Gastroesophageal sphincter (tissue), 4 donors: Measurements from ENCODE around the gene FAAH. TPM values are rescaled to one million over a fixed set of nuclear protein-coding genes. Genes with fewer than 3 reads are reported as not detected.

Source experiments
- ATAC-seq: fragments of 150-250 bp; one replicate; pipeline ENCODE4 v1.9.1; 2016; ENCODE audit warnings: mild to moderate bottlenecking, moderate library complexity
- H3K27ac ChIP-seq, 4 donors: fragments of 200-600 bp; sonication (generic) in 3 of 4; 1 replicate in 3 of 4; 2 replicates in 1 of 4; pipeline ENCODE4 v1.5.1; 2016 to 2019
- H3K27me3 ChIP-seq: fragments of 200-600 bp; sonication (generic); one replicate; pipeline ENCODE4 v1.5.1; 2019
- H3K36me3 ChIP-seq, 2 donors: fragments of 200-600 bp; sonication (generic); one replicate each; pipeline ENCODE4 v1.5.1; 2019; ENCODE audit warnings: control low read depth in 1 of 2
- H3K4me1 ChIP-seq, 3 donors: fragments of 200-600 bp; sonication (generic); 1 replicate in 2 of 3; 2 replicates in 1 of 3; pipeline ENCODE4 v1.5.1; 2016 to 2019; ENCODE audit warnings: control low read depth in 2 of 3
- H3K4me3 ChIP-seq, 2 donors: fragments of 200-600 bp; sonication (generic); one replicate each; pipeline ENCODE4 v1.5.1; 2019; ENCODE audit warnings: mild to moderate bottlenecking in 1 of 2, moderate library complexity in 1 of 2
- H3K9me3 ChIP-seq, 3 donors: fragments of 200-600 bp; sonication (generic); one replicate each; pipeline ENCODE4 v1.5.1; 2017 to 2019; ENCODE audit warnings: control low read depth in 2 of 3
- EP300 ChIP-seq: sonication (generic); formaldehyde crosslinking; IDR thresholded peaks from one replicate; pipeline ENCODE4 v1.6.1; 2017; ENCODE audit warnings: antibody characterized with exemption, mild to moderate bottlenecking
- POLR2A ChIP-seq, 2 donors: fragments of 450-650 bp; IDR thresholded peaks; one replicate each; pipeline ENCODE4 v1.6.1; 2017; ENCODE audit warnings: antibody characterized with exemption in 2 of 2, mild to moderate bottlenecking in 2 of 2, moderate library complexity in 1 of 2
- POLR2AphosphoS5 ChIP-seq: sonication (generic); formaldehyde crosslinking; IDR thresholded peaks from one replicate; pipeline ENCODE4 v1.6.1; 2017; ENCODE audit warnings: antibody characterized with exemption
- WGBS, 2 donors: methylation state at CpG; one replicate each; pipeline ENCODE4 v1.1.5; 2018; ENCODE audit warnings: low coverage in 1 of 2; 5-methylcytosine and 5-hydroxymethylcytosine counted together
- total RNA-seq, 4 donors: library from RNA; depleted of rRNA; stranded (reverse); fragments of >200 nt; gene quantifications; one replicate each; pipeline ENCODE4 v1.1.0, GENCODE V29; 2016
- TF ChIP-seq, protein P1 (sequence below), 4 experiments: fragments of 200-600 bp in 2 of 4; fragments of 450-650 bp in 2 of 4; sonication (generic) in 1 of 4; IDR thresholded peaks; one replicate each; pipeline ENCODE4 v1.5.1; 2017 to 2019; ENCODE audit warnings: antibody characterized with exemption in 4 of 4, mild to moderate bottlenecking in 2 of 4, moderate library complexity in 2 of 4

The FAAH gene
- total RNA-seq, 4 donors from 2014 or later: 6.8 to 8.1 (median 7.4) TPM

DNA sequence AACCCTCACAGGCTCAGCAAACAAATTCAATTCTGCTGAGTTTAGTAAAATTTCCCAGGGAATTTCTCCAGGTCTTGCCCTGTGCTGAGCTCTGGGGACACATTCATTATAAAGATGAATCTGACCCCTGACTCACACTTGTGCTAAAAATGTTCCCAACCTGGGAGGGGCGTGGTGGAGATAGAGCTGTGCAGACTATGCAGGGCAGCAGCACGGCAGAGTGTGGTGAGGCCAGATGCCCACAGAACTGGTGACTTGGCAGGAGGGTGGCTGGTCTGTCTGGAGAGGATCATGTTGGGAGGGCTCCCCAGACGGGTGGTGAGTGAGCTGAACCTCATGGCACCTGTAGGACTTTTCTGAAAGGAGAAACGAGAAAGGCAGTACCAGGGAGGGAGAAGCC lies 31.6 kb downstream of the FAAH start:
- Histone ChIP-seq H3K4me3 (no peak overlapping the region), H3K27ac (no peak overlapping the region), H3K27me3 (peaks cover 66% of the 10 kb centered on the region), H3K36me3 (no peaks in the 10 kb centered on the region), H3K4me1 (no peaks in the 10 kb centered on the region), H3K9me3 (no peaks in the 10 kb centered on the region)
- TF ChIP-seq POLR2AphosphoS5: no peak
- no peak for TF ChIP-seq POLR2A (IDR thresholded peaks at IDR 0.05)
- no peak for TF ChIP-seq EP300
- TF ChIP-seq, protein P1, sequence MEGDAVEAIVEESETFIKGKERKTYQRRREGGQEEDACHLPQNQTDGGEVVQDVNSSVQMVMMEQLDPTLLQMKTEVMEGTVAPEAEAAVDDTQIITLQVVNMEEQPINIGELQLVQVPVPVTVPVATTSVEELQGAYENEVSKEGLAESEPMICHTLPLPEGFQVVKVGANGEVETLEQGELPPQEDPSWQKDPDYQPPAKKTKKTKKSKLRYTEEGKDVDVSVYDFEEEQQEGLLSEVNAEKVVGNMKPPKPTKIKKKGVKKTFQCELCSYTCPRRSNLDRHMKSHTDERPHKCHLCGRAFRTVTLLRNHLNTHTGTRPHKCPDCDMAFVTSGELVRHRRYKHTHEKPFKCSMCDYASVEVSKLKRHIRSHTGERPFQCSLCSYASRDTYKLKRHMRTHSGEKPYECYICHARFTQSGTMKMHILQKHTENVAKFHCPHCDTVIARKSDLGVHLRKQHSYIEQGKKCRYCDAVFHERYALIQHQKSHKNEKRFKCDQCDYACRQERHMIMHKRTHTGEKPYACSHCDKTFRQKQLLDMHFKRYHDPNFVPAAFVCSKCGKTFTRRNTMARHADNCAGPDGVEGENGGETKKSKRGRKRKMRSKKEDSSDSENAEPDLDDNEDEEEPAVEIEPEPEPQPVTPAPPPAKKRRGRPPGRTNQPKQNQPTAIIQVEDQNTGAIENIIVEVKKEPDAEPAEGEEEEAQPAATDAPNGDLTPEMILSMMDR (IDR thresholded peaks at IDR 0.05): no peak
- 44 to 60% methylated on average over 2 of the region's 4 CpGs for WGBS, 2 donors
- ATAC-seq: no peak

DNA sequence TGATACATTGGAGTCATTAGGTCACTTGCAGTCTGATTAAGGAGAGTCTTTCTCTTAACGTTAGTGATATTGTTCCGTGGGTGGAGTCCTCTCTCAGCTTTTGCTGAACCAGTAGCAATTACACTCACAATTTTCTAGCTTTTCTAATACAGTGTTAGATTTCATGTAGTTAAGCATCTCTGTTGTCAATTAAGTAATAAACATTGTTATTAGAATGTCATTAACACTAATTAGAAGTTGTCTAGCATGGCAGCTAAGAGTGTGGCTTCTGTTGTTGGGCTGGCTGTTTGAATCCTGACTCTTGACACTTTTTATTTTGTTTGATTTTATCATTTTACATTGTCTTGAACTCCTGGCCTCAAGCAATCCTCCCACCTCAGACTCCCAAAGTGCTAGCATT lies 33.4 kb downstream of the FAAH start:
- no peak for ATAC-seq
- Histone ChIP-seq H3K4me3 (no peak overlapping the region), H3K36me3 (no peaks in the 10 kb centered on the region), H3K27me3 (peaks cover 58% of the 10 kb centered on the region), H3K27ac (no peak overlapping the region), H3K4me1 (no peaks in the 10 kb centered on the region), H3K9me3 (no peaks in the 10 kb centered on the region)
- 59 to 100% methylated on average over 1 to 2 of the region's 2 CpGs for WGBS, 2 donors
- TF ChIP-seq EP300 (no peak), POLR2A (IDR thresholded peaks at IDR 0.05) (no peak), POLR2AphosphoS5 (no peak)
- TF ChIP-seq, protein P1 (IDR thresholded peaks at IDR 0.05): no peak

DNA sequence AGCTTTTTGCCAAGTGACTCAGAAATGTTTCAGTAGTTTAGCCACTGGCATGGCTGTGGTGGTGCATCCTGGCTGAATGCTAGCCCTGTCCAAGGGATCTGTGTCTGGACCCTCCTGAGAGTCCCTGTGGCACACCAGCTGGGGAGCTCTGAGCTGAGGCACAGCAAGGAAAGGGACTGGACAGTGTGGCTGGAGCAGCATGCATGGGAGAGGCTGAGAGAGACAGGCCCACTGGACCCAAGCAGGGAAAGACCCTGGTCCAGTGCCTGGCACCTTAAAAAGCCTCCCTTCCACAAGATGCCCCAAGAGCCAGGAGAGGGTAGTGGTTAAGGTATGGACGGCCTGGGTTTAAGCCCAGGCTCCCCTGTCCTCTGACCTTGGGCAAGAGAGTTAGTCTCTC lies 35.3 kb downstream of the FAAH start:
- 100% methylated on average over 1 of the region's 1 CpG; no CpG with 5 or more reads in 1 of the 2 donors for WGBS, 2 donors
- no peak for ATAC-seq

DNA sequence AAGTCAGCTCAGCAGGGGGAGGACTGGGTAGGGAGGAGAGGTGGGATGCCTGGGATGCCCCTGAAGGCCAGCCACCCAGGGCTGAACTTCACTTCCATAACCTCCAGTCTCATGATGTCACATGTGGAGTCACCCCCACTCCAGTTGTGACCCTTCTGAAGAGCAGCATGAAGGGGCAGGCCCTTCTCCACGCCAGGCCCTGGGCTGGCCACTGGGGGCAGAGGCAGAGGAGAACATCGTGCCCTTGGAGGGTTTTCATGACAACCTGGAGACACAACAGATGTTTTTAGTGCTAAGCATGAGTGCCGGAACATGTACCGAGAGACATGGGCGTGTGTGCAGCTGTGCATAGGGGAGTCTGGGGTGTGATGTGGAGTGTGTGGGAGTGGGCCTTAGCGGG lies 37.6 kb downstream of the FAAH start:
- ATAC-seq: no peak
- TF ChIP-seq, protein P1 (IDR thresholded peaks at IDR 0.05): no peak
- TF ChIP-seq POLR2AphosphoS5 (no peak), POLR2A (IDR thresholded peaks at IDR 0.05) (no peak)
- H3K4me3 ChIP-seq: no peak overlapping the region
- H3K27me3 ChIP-seq: peaks cover 22% of the 10 kb centered on the region
- no peaks in the 10 kb centered on the region for H3K9me3 ChIP-seq
- H3K4me1 ChIP-seq: no peaks in the 10 kb centered on the region
- WGBS, 2 donors: 48 to 50% methylated on average over 2 to 3 of the region's 6 CpGs
- H3K36me3 ChIP-seq: no peaks in the 10 kb centered on the region
- no peak overlapping the region for H3K27ac ChIP-seq

More for the DNA sequence above, 35.3 kb downstream of the FAAH start:
- TF ChIP-seq POLR2AphosphoS5 (no peak), POLR2A (IDR thresholded peaks at IDR 0.05) (no peak), EP300 (no peak)
- TF ChIP-seq, protein P1 (IDR thresholded peaks at IDR 0.05): no peak
- no peaks in the 10 kb centered on the region for H3K36me3 ChIP-seq
- no peaks in the 10 kb centered on the region for H3K4me1 ChIP-seq
- peaks cover 39% of the 10 kb centered on the region for H3K27me3 ChIP-seq
- no peak overlapping the region for H3K27ac ChIP-seq
- no peaks in the 10 kb centered on the region for H3K9me3 ChIP-seq
- no peak overlapping the region for H3K4me3 ChIP-seq

DNA sequence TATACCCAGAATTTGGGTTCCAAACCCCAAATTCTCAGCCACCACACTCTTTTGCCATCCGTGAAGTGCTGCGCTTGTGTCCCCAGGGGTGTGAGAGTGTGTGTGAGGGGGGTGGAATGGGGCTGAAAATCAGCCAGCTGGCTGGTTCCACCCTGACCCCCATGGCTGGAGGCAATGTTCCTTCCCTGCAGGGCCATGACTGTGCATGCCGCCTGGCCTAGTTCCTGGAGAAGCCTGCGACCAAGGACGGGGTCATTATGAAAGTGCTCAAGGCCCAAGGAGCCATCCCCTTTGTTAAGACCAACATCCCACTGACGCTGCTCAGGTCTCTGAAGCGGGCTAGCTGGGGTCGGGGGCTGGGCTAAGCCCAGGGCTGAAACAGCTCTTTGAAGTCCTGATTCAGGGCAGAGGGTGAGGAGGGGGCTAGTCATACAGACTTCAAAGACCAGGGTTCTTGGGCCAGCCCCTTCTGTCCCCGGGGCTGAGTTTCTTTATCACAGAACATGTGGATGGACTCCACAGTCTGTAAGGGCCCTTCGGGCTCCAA lies 38.7 kb downstream of the FAAH start:
- Histone ChIP-seq H3K9me3 (no peaks in the 10 kb centered on the region), H3K27me3 (peaks cover 24% of the 10 kb centered on the region), H3K4me1 (no peaks in the 10 kb centered on the region), H3K36me3 (no peaks in the 10 kb centered on the region), H3K4me3 (no peak overlapping the region), H3K27ac (no peak overlapping the region)
- TF ChIP-seq POLR2AphosphoS5: no peak
- TF ChIP-seq, protein P1 (IDR thresholded peaks at IDR 0.05): no peak
- TF ChIP-seq EP300: no peak
- no peak for TF ChIP-seq POLR2A (IDR thresholded peaks at IDR 0.05)
- no peak for ATAC-seq
- 65 to 67% methylated on average over 2 of the region's 10 CpGs for WGBS, 2 donors
